Measurements from ENCODE around the gene SLC25A47.

The SLC25A47 gene

DNA sequence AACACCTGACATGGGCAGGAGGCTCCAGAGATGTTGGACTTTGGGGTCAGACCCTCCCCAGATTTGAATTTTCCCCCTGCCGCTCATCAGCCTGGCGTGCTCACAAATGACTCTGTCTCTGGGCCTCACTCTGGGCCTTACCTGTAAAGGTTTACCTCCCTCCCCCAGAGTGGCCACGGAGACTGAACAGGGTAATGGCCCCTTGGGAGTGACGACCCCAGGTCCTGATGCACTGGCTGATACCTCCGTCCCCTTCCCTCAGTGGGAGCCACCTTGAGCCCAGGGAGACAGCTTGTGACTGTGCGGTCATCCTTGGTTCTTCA lies 23.9 kb upstream of the SLC25A47 start:
- Histone ChIP-seq H3K27ac (ENCODE audit: insufficient read depth in 1 of 2, low read depth in 1 of 2, low read length in 2 of 2, poor library complexity in 1 of 2, severe bottlenecking in 2 of 2) (no peak overlapping the region), H3K27me3 (replicated peaks in 2 of 5; ENCODE audit: control insufficient read depth in 4 of 5, insufficient read depth in 5 of 5, low read length in 4 of 5) (no peaks in the 10 kb centered on the region), H3K9me3 (ENCODE audit: control extremely low read depth in 1 of 5, control insufficient read depth in 4 of 5, insufficient read depth in 2 of 5, low read depth in 1 of 5, low read length in 4 of 5) (no peaks in the 10 kb centered on the region), H3K4me1 (ENCODE audit: control extremely low read depth in 1 of 4, control insufficient read depth in 4 of 4, insufficient read depth in 4 of 4, low read length in 3 of 4) (peaks cover 3 to 46% (median 34%) of the 10 kb centered on the region in 4 experiments), H3K36me3 (ENCODE audit: control insufficient read depth in 4 of 4, insufficient read depth in 4 of 4, low read length in 3 of 4) (peaks cover 0 to 36% (median 16%) of the 10 kb centered on the region in 4 experiments), H3K4me3 (ENCODE audit: control insufficient read depth in 1 of 7, extremely low read depth in 1 of 7, insufficient read depth in 4 of 7, low read depth in 2 of 7, low read length in 6 of 7) (no peak overlapping the region)
- ChIA-PET CTCF (no interaction called here), POLR2A (interaction anchor here (0.6 kb wide), 1 partner anchor 15 kb away, joined by 3 read pairs; no protein-coding TSS in a partner anchor)
- no peak for DNase-seq
- 100% methylated on average over 4 of the region's 6 CpGs for WGBS (ENCODE audit: insufficient coverage)

DNA sequence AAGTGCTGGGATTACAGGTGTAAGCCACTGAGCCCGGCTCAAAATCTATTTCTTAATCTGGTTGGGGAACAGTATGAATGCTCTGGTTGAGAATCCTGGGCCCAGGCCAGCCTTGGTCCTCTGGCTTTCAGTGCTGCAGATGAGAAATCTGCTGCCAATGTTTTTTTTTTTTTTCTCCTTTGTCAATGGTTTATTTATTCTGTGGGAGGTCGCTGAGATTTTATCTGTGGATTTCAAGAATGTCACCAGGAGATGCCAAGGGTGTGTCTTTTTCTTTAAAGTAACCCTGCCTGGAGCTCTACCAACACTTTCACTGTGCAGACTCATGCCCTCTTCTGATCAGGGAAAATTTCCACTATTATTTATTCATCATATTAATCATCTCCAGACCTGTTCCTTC lies 20.5 kb upstream of the SLC25A47 start:
- Histone ChIP-seq H3K4me1 (ENCODE audit: control extremely low read depth in 1 of 4, control insufficient read depth in 4 of 4, insufficient read depth in 4 of 4, low read length in 3 of 4) (peaks cover 0 to 46% (median 43%) of the 10 kb centered on the region in 4 experiments), H3K9me3 (ENCODE audit: control extremely low read depth in 1 of 5, control insufficient read depth in 4 of 5, insufficient read depth in 2 of 5, low read depth in 1 of 5, low read length in 4 of 5) (no peaks in the 10 kb centered on the region), H3K36me3 (ENCODE audit: control insufficient read depth in 4 of 4, insufficient read depth in 4 of 4, low read length in 3 of 4) (peaks cover 0 to 23% (median 7%) of the 10 kb centered on the region in 4 experiments), H3K4me3 (ENCODE audit: control insufficient read depth in 1 of 7, extremely low read depth in 1 of 7, insufficient read depth in 4 of 7, low read depth in 2 of 7, low read length in 6 of 7) (no peak overlapping the region), H3K27ac (ENCODE audit: insufficient read depth in 1 of 2, low read depth in 1 of 2, low read length in 2 of 2, poor library complexity in 1 of 2, severe bottlenecking in 2 of 2) (no peak overlapping the region), H3K27me3 (replicated peaks in 2 of 5; ENCODE audit: control insufficient read depth in 4 of 5, insufficient read depth in 5 of 5, low read length in 4 of 5) (no peaks in the 10 kb centered on the region)
- no peak for DNase-seq
- 100% methylated on average over 1 of the region's 2 CpGs for WGBS (ENCODE audit: insufficient coverage)
- CTCF ChIA-PET, result interaction anchor here (0.8 to 4.8 kb wide), 13 partner anchors 9 to 75 kb away, joined by 3 to 28 read pairs (median 4); a partner anchor contains a TSS
- POLR2A ChIA-PET, result interaction anchor here (0.6 kb wide), 1 partner anchor 11 kb away, joined by 5 read pairs; no protein-coding TSS in a partner anchor

DNA sequence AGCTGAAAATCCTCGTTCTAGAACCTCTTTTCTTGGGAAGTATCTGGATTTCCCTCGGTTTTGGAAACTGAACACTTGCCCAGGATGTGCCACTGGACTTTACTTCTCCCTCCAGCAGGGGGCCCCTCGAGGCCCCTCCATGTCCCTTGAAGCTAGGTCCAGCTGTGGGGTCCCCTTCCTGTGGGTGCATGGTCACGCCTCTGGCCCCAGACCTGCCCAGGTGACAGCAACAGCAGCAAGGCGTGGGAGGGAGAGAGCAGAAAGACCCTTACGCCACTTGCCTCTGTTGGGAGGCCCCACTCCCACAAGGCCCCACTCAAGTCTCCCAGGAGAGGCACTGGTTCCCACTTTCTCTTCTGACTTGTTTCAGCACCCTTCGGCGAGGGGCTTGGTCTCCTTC lies 20.0 kb upstream of the SLC25A47 start:
- peaks cover 0 to 47% (median 43%) of the 10 kb centered on the region in 4 experiments for H3K4me1 ChIP-seq (ENCODE audit: control extremely low read depth in 1 of 4, control insufficient read depth in 4 of 4, insufficient read depth in 4 of 4, low read length in 3 of 4)
- H3K27ac ChIP-seq (ENCODE audit: insufficient read depth in 1 of 2, low read depth in 1 of 2, low read length in 2 of 2, poor library complexity in 1 of 2, severe bottlenecking in 2 of 2), result no peak overlapping the region
- WGBS (ENCODE audit: insufficient coverage), result 67% methylated on average over 6 of the region's 8 CpGs
- H3K4me3 ChIP-seq (ENCODE audit: control insufficient read depth in 1 of 7, extremely low read depth in 1 of 7, insufficient read depth in 4 of 7, low read depth in 2 of 7, low read length in 6 of 7), result no peak overlapping the region
- H3K9me3 ChIP-seq (ENCODE audit: control extremely low read depth in 1 of 5, control insufficient read depth in 4 of 5, insufficient read depth in 2 of 5, low read depth in 1 of 5, low read length in 4 of 5), result no peaks in the 10 kb centered on the region
- no peaks in the 10 kb centered on the region for H3K27me3 ChIP-seq (replicated peaks in 2 of 5; ENCODE audit: control insufficient read depth in 4 of 5, insufficient read depth in 5 of 5, low read length in 4 of 5)
- ChIA-PET CTCF (interaction anchor here (0.8 to 4.8 kb wide), 14 partner anchors 9 to 75 kb away, joined by 3 to 28 read pairs (median 4); a partner anchor contains a TSS), POLR2A (interaction anchor here (0.6 kb wide), 1 partner anchor 11 kb away, joined by 5 read pairs; no protein-coding TSS in a partner anchor)
- H3K36me3 ChIP-seq (ENCODE audit: control insufficient read depth in 4 of 4, insufficient read depth in 4 of 4, low read length in 3 of 4), result peaks cover 0 to 19% (median 6%) of the 10 kb centered on the region in 4 experiments
- DNase-seq, result no peak

DNA sequence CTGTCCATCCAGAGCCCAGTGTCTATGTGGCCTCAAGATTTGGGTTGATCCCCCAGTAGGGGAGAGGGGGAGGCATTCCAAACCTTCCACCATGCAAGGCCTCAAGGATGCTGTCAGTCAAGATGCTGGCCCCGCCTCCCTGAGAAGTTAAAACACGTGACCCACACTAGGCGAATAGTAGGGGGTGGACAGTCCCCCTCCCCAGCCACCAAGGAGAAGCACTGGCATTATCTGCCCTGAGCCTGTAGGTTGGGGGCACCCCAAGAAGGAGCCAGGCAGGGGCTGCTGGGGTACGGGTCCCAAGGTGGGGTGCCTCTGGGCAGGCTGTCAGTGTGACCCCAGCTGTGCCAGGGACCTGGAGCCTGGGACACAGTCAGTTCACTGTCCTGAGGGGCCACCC lies 19.2 kb upstream of the SLC25A47 start:
- Histone ChIP-seq H3K36me3 (ENCODE audit: control insufficient read depth in 4 of 4, insufficient read depth in 4 of 4, low read length in 3 of 4) (peaks cover 0 to 11% (median 2%) of the 10 kb centered on the region in 4 experiments), H3K27me3 (replicated peaks in 2 of 5; ENCODE audit: control insufficient read depth in 4 of 5, insufficient read depth in 5 of 5, low read length in 4 of 5) (no peaks in the 10 kb centered on the region), H3K9me3 (ENCODE audit: control extremely low read depth in 1 of 5, control insufficient read depth in 4 of 5, insufficient read depth in 2 of 5, low read depth in 1 of 5, low read length in 4 of 5) (no peaks in the 10 kb centered on the region), H3K4me1 (ENCODE audit: control extremely low read depth in 1 of 4, control insufficient read depth in 4 of 4, insufficient read depth in 4 of 4, low read length in 3 of 4) (peaks cover 0 to 49% (median 47%) of the 10 kb centered on the region in 4 experiments), H3K27ac (ENCODE audit: insufficient read depth in 1 of 2, low read depth in 1 of 2, low read length in 2 of 2, poor library complexity in 1 of 2, severe bottlenecking in 2 of 2) (no peak overlapping the region), H3K4me3 (ENCODE audit: control insufficient read depth in 1 of 7, extremely low read depth in 1 of 7, insufficient read depth in 4 of 7, low read depth in 2 of 7, low read length in 6 of 7) (peak overlapping the region in 2 of 7 experiments; percentile 88 to 91)
- ChIA-PET CTCF (interaction anchor here (1.0 to 4.8 kb wide), 8 partner anchors 9 to 74 kb away, joined by 3 to 28 read pairs (median 8); a partner anchor contains a TSS), POLR2A (no interaction called here)
- WGBS (ENCODE audit: insufficient coverage), result 79% methylated on average over 3 of the region's 4 CpGs
- no peak for DNase-seq

DNA sequence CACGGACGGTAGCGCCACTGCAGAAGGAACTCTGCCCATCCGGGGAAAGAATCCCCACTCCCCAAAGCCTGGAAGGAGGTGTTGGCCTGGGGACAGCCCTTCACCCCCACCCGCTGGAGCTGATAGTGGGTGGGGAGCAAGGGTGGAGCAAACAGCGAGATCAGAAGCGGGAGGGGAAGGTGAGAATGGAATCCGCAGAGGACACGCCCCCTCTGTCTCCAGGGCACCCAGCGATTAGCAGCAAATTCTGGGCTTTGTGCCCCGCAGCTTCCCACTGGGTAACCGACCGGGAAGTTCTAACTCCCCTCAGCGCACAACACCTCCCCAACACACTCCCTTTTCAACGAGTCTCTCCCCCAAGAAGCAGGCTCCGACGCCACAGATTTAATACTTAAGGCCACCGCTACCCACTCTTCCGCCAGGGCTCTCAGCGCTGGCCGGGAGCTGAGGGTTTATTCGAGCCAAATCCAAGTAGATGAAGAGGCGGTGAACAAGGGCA lies 18.3 kb upstream of the SLC25A47 start:
- H3K36me3 ChIP-seq (ENCODE audit: control insufficient read depth in 4 of 4, insufficient read depth in 4 of 4, low read length in 3 of 4), result peaks cover 0 to 6% (median 0%) of the 10 kb centered on the region in 4 experiments
- DNase-seq, result peak in 2 of 3 donors; percentile 57 to 59
- H3K4me3 ChIP-seq (ENCODE audit: control insufficient read depth in 1 of 7, extremely low read depth in 1 of 7, insufficient read depth in 4 of 7, low read depth in 2 of 7, low read length in 6 of 7), result peak overlapping the region; percentile 22 to 91 (median 82)
- no peaks in the 10 kb centered on the region for H3K9me3 ChIP-seq (ENCODE audit: control extremely low read depth in 1 of 5, control insufficient read depth in 4 of 5, insufficient read depth in 2 of 5, low read depth in 1 of 5, low read length in 4 of 5)
- H3K27ac ChIP-seq (ENCODE audit: insufficient read depth in 1 of 2, low read depth in 1 of 2, low read length in 2 of 2, poor library complexity in 1 of 2, severe bottlenecking in 2 of 2), result no peak overlapping the region
- H3K27me3 ChIP-seq (replicated peaks in 2 of 5; ENCODE audit: control insufficient read depth in 4 of 5, insufficient read depth in 5 of 5, low read length in 4 of 5), result no peaks in the 10 kb centered on the region
- 6% methylated on average over 18 of the region's 23 CpGs for WGBS (ENCODE audit: insufficient coverage)
- POLR2A ChIA-PET, result interaction anchor here (0.7 kb wide), 1 partner anchor 20 kb away, joined by 3 read pairs; no protein-coding TSS in a partner anchor
- CTCF ChIA-PET, result interaction anchor here (3.1 to 4.8 kb wide), 3 partner anchors 11 to 73 kb away, joined by 13 to 28 read pairs (median 20); no protein-coding TSS in a partner anchor
- H3K4me1 ChIP-seq (ENCODE audit: control extremely low read depth in 1 of 4, control insufficient read depth in 4 of 4, insufficient read depth in 4 of 4, low read length in 3 of 4), result peaks cover 0 to 54% (median 51%) of the 10 kb centered on the region in 4 experiments

DNA sequence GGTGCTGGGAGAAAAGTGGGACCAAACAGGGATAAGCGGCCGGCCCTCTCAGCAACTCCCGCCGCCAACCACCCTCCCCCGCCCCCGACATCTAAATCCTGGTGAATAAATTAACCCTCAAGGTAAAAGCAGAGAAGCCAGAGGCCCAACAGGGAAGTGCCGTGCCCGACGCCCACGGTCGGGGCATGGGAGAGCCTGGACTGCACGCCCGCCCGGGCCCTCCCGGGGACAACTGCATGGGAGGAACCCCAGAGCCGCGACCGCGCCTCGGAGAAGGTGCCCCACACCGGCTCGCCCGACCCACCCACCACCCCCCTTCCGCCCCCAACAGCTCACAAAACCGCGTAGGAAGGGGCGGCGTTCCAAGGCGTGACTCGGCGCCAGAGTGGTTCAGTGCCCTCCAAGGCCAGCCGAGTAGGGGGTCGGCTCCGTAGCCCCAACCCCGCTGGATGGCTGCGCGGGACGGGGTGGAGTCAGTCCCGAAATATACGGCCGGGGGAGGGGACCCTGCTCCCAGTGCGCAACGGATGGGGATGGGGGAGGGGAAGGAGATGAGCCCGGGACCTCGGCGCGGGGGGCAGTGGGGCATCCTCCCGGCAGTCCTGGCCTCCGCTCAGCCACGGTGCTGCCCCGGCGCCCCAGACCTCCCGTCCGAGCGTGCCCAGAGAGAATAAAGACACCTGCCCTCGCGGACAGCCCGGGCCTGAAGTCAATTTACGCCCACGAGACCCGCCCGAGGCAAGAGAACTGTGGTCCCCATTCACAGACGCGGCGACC lies 17.6 kb upstream of the SLC25A47 start:
- under 1% methylated on average over 36 of the region's 65 CpGs for WGBS (ENCODE audit: insufficient coverage)
- POLR2A ChIA-PET, result interaction anchor here (0.7 kb wide), 1 partner anchor 21 kb away, joined by 3 read pairs; no protein-coding TSS in a partner anchor
- no peaks in the 10 kb centered on the region for H3K9me3 ChIP-seq (ENCODE audit: control extremely low read depth in 1 of 5, control insufficient read depth in 4 of 5, insufficient read depth in 2 of 5, low read depth in 1 of 5, low read length in 4 of 5)
- peak overlapping the region; percentile 15 to 74 for H3K27ac ChIP-seq (ENCODE audit: insufficient read depth in 1 of 2, low read depth in 1 of 2, low read length in 2 of 2, poor library complexity in 1 of 2, severe bottlenecking in 2 of 2)
- H3K4me3 ChIP-seq (ENCODE audit: control insufficient read depth in 1 of 7, extremely low read depth in 1 of 7, insufficient read depth in 4 of 7, low read depth in 2 of 7, low read length in 6 of 7), result peak overlapping the region; percentile 76 to 91 (median 83)
- DNase-seq, result peak; percentile 58 to 90 (median 89)
- no peaks in the 10 kb centered on the region for H3K27me3 ChIP-seq (replicated peaks in 2 of 5; ENCODE audit: control insufficient read depth in 4 of 5, insufficient read depth in 5 of 5, low read length in 4 of 5)
- H3K36me3 ChIP-seq (ENCODE audit: control insufficient read depth in 4 of 4, insufficient read depth in 4 of 4, low read length in 3 of 4), result peaks cover 0 to 6% (median 0%) of the 10 kb centered on the region in 4 experiments
- CTCF ChIA-PET, result interaction anchor here (3.3 to 4.8 kb wide), 2 partner anchors 12 to 21 kb away, joined by 20 to 28 read pairs; no protein-coding TSS in a partner anchor
- peaks cover 0 to 54% (median 51%) of the 10 kb centered on the region in 4 experiments for H3K4me1 ChIP-seq (ENCODE audit: control extremely low read depth in 1 of 4, control insufficient read depth in 4 of 4, insufficient read depth in 4 of 4, low read length in 3 of 4)
